ENCODE data around the gene TMEM185A.
"Not testable (repeated sequence)": the region's sequence is repeated elsewhere in the genome, so short reads cannot be mapped to it uniquely, and the experiment has no call there.

TMEM185A gene

GRCh38 chrX:149569770-149570169 is 61.8 kb downstream of the TMEM185A start:
- Histone ChIP-seq H3K36me3 (ENCODE audit: control insufficient read depth, insufficient read depth, low read length) (no peaks in the 10 kb centered on the region), H3K4me1 (peaks cover 16% of the 10 kb centered on the region), H3K4me3 (ENCODE audit: low read depth, low read length) (no peak overlapping the region), H3K4me2 (ENCODE audit: low read length) (no peak overlapping the region), H3K27me3 (ENCODE audit: control insufficient read depth, insufficient read depth, low read length) (no peaks in the 10 kb centered on the region), H3K9ac (no peak overlapping the region), H3K27ac (no peak overlapping the region), H2AFZ (no peak overlapping the region), H3K9me3 (ENCODE audit: control insufficient read depth, low read length) (no peaks in the 10 kb centered on the region), H3K79me2 (no peaks in the 10 kb centered on the region)
- TF ChIP-seq CTCF (IDR thresholded peaks at IDR 0.05): no peak

GRCh38 chrX:149568701-149569296 is 62.8 kb downstream of the TMEM185A start:
- H2AFZ ChIP-seq: no peak overlapping the region
- no peaks in the 10 kb centered on the region for H3K9me3 ChIP-seq (ENCODE audit: control insufficient read depth, low read length)
- peak overlapping the region; percentile 35 for H3K4me2 ChIP-seq (ENCODE audit: low read length)
- no peaks in the 10 kb centered on the region for H3K36me3 ChIP-seq (ENCODE audit: control insufficient read depth, insufficient read depth, low read length)
- no peaks in the 10 kb centered on the region for H3K79me2 ChIP-seq
- no peak for TF ChIP-seq CTCF (IDR thresholded peaks at IDR 0.05)
- H3K9ac ChIP-seq: no peak overlapping the region
- H3K27me3 ChIP-seq (ENCODE audit: control insufficient read depth, insufficient read depth, low read length): no peaks in the 10 kb centered on the region
- peak overlapping the region; percentile 45 for H3K27ac ChIP-seq
- peaks cover 16% of the 10 kb centered on the region for H3K4me1 ChIP-seq
- no peak overlapping the region for H3K4me3 ChIP-seq (ENCODE audit: low read depth, low read length)

GRCh38 chrX:149567621-149568417 is 63.8 kb downstream of the TMEM185A start:
- Histone ChIP-seq H3K79me2 (no peaks in the 10 kb centered on the region), H3K36me3 (ENCODE audit: control insufficient read depth, insufficient read depth, low read length) (no peaks in the 10 kb centered on the region), H3K4me1 (peaks cover 16% of the 10 kb centered on the region), H3K27me3 (ENCODE audit: control insufficient read depth, insufficient read depth, low read length) (no peaks in the 10 kb centered on the region), H3K27ac (peak overlapping the region; percentile 45), H2AFZ (no peak overlapping the region), H3K9ac (no peak overlapping the region), H3K4me2 (ENCODE audit: low read length) (no peak overlapping the region), H3K4me3 (ENCODE audit: low read depth, low read length) (no peak overlapping the region), H3K9me3 (ENCODE audit: control insufficient read depth, low read length) (no peaks in the 10 kb centered on the region)
- TF ChIP-seq CTCF (IDR thresholded peaks at IDR 0.05): no peak

- no peak overlapping the region for H3K4me3 ChIP-seq (ENCODE audit: low read depth, low read length)
- H3K9me3 ChIP-seq (ENCODE audit: control insufficient read depth, low read length): no peaks in the 10 kb centered on the region
- no peak overlapping the region for H3K27ac ChIP-seq
- no peaks in the 10 kb centered on the region for H3K79me2 ChIP-seq
- no peaks in the 10 kb centered on the region for H3K27me3 ChIP-seq (ENCODE audit: control insufficient read depth, insufficient read depth, low read length)
- H3K9ac ChIP-seq: no peak overlapping the region
- no peak for TF ChIP-seq CTCF (IDR thresholded peaks at IDR 0.05)
- H3K4me2 ChIP-seq (ENCODE audit: low read length): no peak overlapping the region
- H3K36me3 ChIP-seq (ENCODE audit: control insufficient read depth, insufficient read depth, low read length): no peaks in the 10 kb centered on the region
- H3K4me1 ChIP-seq: no peaks in the 10 kb centered on the region
- no peak overlapping the region for H2AFZ ChIP-seq
These were observed 68.2 kb downstream of the TMEM185A start for GRCh38 chrX:149563359-149563758.

GRCh38 chrX:149555251-149555650 is 76.3 kb downstream of the TMEM185A start:
- H3K4me1 ChIP-seq; H3K9me3 ChIP-seq (ENCODE audit: control insufficient read depth, low read length); H2AFZ ChIP-seq; H3K4me2 ChIP-seq (ENCODE audit: low read length); H3K36me3 ChIP-seq (ENCODE audit: control insufficient read depth, insufficient read depth, low read length); H3K9ac ChIP-seq; H3K79me2 ChIP-seq; H3K27me3 ChIP-seq (ENCODE audit: control insufficient read depth, insufficient read depth, low read length); H3K4me3 ChIP-seq (ENCODE audit: low read depth, low read length); H3K27ac ChIP-seq: not testable (repeated sequence)

GRCh38 chrX:149551939-149552248 is 79.7 kb downstream of the TMEM185A start:
- H3K4me3 ChIP-seq (ENCODE audit: low read depth, low read length); H3K4me2 ChIP-seq (ENCODE audit: low read length); H3K27ac ChIP-seq; H3K27me3 ChIP-seq (ENCODE audit: control insufficient read depth, insufficient read depth, low read length); H3K9me3 ChIP-seq (ENCODE audit: control insufficient read depth, low read length); H3K9ac ChIP-seq; H2AFZ ChIP-seq; H3K4me1 ChIP-seq; H3K79me2 ChIP-seq; H3K36me3 ChIP-seq (ENCODE audit: control insufficient read depth, insufficient read depth, low read length): not testable (repeated sequence)

GRCh38 chrX:149551245-149551938 is 80.2 kb downstream of the TMEM185A start:
- not testable (repeated sequence) for H2AFZ ChIP-seq; H3K27me3 ChIP-seq (ENCODE audit: control insufficient read depth, insufficient read depth, low read length); H3K9ac ChIP-seq; H3K27ac ChIP-seq; H3K4me1 ChIP-seq; H3K36me3 ChIP-seq (ENCODE audit: control insufficient read depth, insufficient read depth, low read length); H3K4me2 ChIP-seq (ENCODE audit: low read length); H3K79me2 ChIP-seq; H3K4me3 ChIP-seq (ENCODE audit: low read depth, low read length); H3K9me3 ChIP-seq (ENCODE audit: control insufficient read depth, low read length)
